ENCODE measurements around the gene NUCB1. TPM values are rescaled to one million over a fixed set of nuclear protein-coding genes. Genes with fewer than 3 reads are reported as not detected.
"Not testable (repeated sequence)": the region's sequence is repeated elsewhere in the genome, so short reads cannot be mapped to it uniquely, and the experiment has no call there.

The NUCB1 gene
- polyA plus RNA-seq, 3 donors = 80.9 to 178 (median 108) TPM

DNA sequence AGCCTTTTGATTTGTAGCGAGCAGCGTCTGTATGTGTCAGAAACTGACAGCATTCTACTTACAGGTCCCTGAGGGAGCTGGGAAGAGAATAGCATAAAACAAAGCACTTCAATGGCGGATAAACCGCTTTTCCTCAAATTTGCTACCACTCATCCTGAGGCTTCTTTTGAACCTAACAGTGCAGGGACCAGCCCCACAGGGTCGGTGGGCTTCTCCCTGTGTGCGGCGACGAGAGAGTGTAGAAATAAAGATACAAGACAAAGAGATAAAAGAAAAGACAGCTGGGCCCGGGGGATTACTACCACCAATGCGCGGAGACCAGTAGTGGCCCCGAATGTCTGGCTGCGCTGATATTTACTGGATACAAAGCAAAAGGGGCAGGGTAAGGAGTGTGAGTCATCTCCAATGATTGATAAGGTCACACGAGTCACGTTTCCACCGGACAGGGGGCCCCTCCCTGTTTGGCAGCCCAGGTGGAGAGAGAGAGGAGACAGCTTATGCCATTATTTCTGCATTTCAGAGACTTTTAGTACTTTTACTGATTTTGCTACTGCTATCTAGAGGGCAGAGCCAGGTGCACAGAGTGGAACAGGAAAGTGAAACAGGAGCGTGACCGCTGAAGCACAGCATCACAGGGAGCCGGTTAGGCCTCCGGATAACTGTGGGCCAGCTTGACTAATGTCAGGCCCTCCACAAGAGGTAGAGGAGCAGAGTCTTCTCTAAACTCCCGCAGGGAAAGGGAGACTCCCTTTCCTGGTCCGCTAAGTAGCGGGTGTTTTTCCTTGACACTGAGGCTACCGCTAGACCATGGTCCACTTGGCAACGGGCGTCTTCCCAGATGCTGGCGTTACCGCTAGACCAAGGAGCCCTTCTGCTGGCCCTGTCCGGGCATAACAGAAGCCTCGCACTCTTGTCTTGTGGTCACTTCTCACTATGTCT lies 23.8 kb upstream of the NUCB1 start:
- Histone ChIP-seq H3K4me2 (replicated peaks; ENCODE audit: extremely low read depth, low read length, poor library complexity, severe bottlenecking) (peak overlapping the region; percentile 86), H3K36me3 (replicated peaks in 1 of 2; ENCODE audit: control insufficient read depth in 1 of 2, insufficient read depth in 2 of 2, low read length in 2 of 2) (peaks cover 21 to 37% of the 10 kb centered on the region in 2 donors), H4K20me1 (ENCODE audit: insufficient read depth, low read length) (peaks cover 84% of the 10 kb centered on the region), H3K27ac (ENCODE audit: low read depth in 1 of 2, low read length in 2 of 2) (peak overlapping the region; percentile 99 to 100), H3K4me3 (replicated peaks in 1 of 3; ENCODE audit: low read depth in 2 of 3, low read length in 3 of 3) (peak overlapping the region; percentile 83 to 100 (median 90)), H3K4me1 (ENCODE audit: control insufficient read depth in 1 of 2, insufficient read depth in 2 of 2, low read length in 2 of 2) (peaks cover 42 to 52% of the 10 kb centered on the region in 2 donors), H3K79me2 (ENCODE audit: insufficient read depth, low read length) (peaks cover 39% of the 10 kb centered on the region), H3K9ac (ENCODE audit: insufficient read depth, low read length, poor library complexity, severe bottlenecking) (peak overlapping the region; percentile 100)
- DNase-seq = peak in 2 of 3 donors; percentile 64 to 67
- peaks cover 5 to 20% (median 8%) of the 10 kb centered on the region in 7 donors for H3K9me3 Mint-ChIP-seq
- peak overlapping the region; percentile 99 to 100 (median 100) for H3K27ac Mint-ChIP-seq
- peak overlapping the region; percentile 98 for H3K4me3 Mint-ChIP-seq
- not testable (repeated sequence) for H2AFZ ChIP-seq (ENCODE audit: insufficient read depth, low read depth, low read length, poor library complexity, severe bottlenecking); H3K9me3 ChIP-seq (replicated peaks in 1 of 2; ENCODE audit: control insufficient read depth in 1 of 2, insufficient read depth in 1 of 2, low read length in 2 of 2); H3K27me3 ChIP-seq (ENCODE audit: control insufficient read depth in 2 of 2, insufficient read depth in 2 of 2, low read length in 2 of 2)
- H3K36me3 Mint-ChIP-seq = peaks cover 45 to 70% of the 10 kb centered on the region in 2 donors
- intact Hi-C loops (cut with micrococcal nuclease) = loop anchor here in 1 of 2 donors (10.0 kb wide), 1 partner anchor 552 kb away; the partner anchor contains the start of gene EMP3
- WGBS (ENCODE audit: insufficient coverage) = 91% methylated on average over 15 of the region's 30 CpGs
- peaks cover 0 to 17% (median 5%) of the 10 kb centered on the region in 3 donors for H3K27me3 Mint-ChIP-seq (ENCODE audit: low read depth in 3 of 3)
- peaks cover 47% of the 10 kb centered on the region for H3K4me1 Mint-ChIP-seq

DNA sequence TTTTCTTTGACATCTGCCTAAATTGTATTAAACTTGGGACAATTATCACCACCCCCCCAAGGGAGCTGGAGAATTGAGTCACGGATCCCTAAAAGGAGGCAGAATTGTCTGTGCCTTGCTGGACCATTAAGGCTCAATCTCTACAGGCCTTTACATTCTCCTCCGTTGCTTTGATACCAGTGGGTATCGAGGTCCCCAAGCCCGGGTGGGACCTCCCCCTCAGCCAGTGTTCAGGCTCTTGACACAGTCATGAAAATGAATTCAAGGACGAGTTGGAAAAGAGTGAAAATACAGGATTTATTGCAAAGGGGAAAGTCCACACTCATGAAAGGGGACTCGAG lies 22.3 kb upstream of the NUCB1 start:
- peaks cover 0 to 17% (median 1%) of the 10 kb centered on the region in 3 donors for H3K27me3 Mint-ChIP-seq (ENCODE audit: low read depth in 3 of 3)
- DNase-seq = peak in 2 of 3 donors; percentile 18 to 41
- 100% methylated on average over 1 of the region's 6 CpGs for WGBS (ENCODE audit: insufficient coverage)
- no peak overlapping the region for H3K4me3 ChIP-seq (replicated peaks in 1 of 3; ENCODE audit: low read depth in 2 of 3, low read length in 3 of 3)
- H3K9ac ChIP-seq (ENCODE audit: insufficient read depth, low read length, poor library complexity, severe bottlenecking) = no peak overlapping the region
- H2AFZ ChIP-seq (ENCODE audit: insufficient read depth, low read depth, low read length, poor library complexity, severe bottlenecking) = no peak overlapping the region
- H3K9me3 Mint-ChIP-seq = peaks cover 7 to 30% (median 15%) of the 10 kb centered on the region in 7 donors
- peaks cover 33% of the 10 kb centered on the region for H3K79me2 ChIP-seq (ENCODE audit: insufficient read depth, low read length)
- TF ChIP-seq CTCF (IDR thresholded peaks at IDR 0.05) = no peak
- H3K4me1 ChIP-seq (ENCODE audit: control insufficient read depth in 1 of 2, insufficient read depth in 2 of 2, low read length in 2 of 2) = peaks cover 42 to 59% of the 10 kb centered on the region in 2 donors
- intact Hi-C loops (cut with micrococcal nuclease) = loop anchor here in 1 of 2 donors (10.0 kb wide), 1 partner anchor 553 kb away; the partner anchor contains the start of gene EMP3
- no peak overlapping the region for H3K4me3 Mint-ChIP-seq
- H3K27me3 ChIP-seq (ENCODE audit: control insufficient read depth in 2 of 2, insufficient read depth in 2 of 2, low read length in 2 of 2) = no peaks in the 10 kb centered on the region
- peaks cover 47% of the 10 kb centered on the region for H3K4me1 Mint-ChIP-seq
- H3K36me3 Mint-ChIP-seq = peaks cover 45 to 65% of the 10 kb centered on the region in 2 donors
- peaks cover 6 to 7% of the 10 kb centered on the region in 2 donors for H3K9me3 ChIP-seq (replicated peaks in 1 of 2; ENCODE audit: control insufficient read depth in 1 of 2, insufficient read depth in 1 of 2, low read length in 2 of 2)
- H3K27ac Mint-ChIP-seq = peak overlapping the region; percentile 51 to 100 (median 75)
- no peak overlapping the region for H3K4me2 ChIP-seq (replicated peaks; ENCODE audit: extremely low read depth, low read length, poor library complexity, severe bottlenecking)
- peak overlapping the region in 1 of 2 donors; percentile 13 for H3K27ac ChIP-seq (ENCODE audit: low read depth in 1 of 2, low read length in 2 of 2)
- peaks cover 21 to 37% of the 10 kb centered on the region in 2 donors for H3K36me3 ChIP-seq (replicated peaks in 1 of 2; ENCODE audit: control insufficient read depth in 1 of 2, insufficient read depth in 2 of 2, low read length in 2 of 2)
- H4K20me1 ChIP-seq (ENCODE audit: insufficient read depth, low read length) = peaks cover 79% of the 10 kb centered on the region
